GM12878 (cell line): ENCODE data around the gene IMPG2. TPM values are rescaled to one million over a fixed set of nuclear protein-coding genes. Genes with fewer than 3 reads are reported as not detected.

Experiments used
- ATAC-seq: fragments of 200-7000 bp; cut with Tn5 transposase; 3 replicates; pipeline ENCODE4 v1.9.1; 2020; ENCODE audit warnings: mild to moderate bottlenecking, moderate library complexity
- BruUV-seq: library from RNA; stranded (reverse); fragments of 400-500 nt; replicated peaks from 2 replicates; lab custom pipeline; 2021; lab: Mats Ljungman, UMichigan
- CTCF ChIA-PET: fragments of 300-600 bp; sonication (Branson Sonifier 250); formaldehyde crosslinking; extraction: SDS; loops from one replicate; lab custom pipeline; 2021; ENCODE audit warnings: inconsistent platforms; lab: Yijun Ruan, JAX
- POLR2A ChIA-PET: fragments of 350-600 bp; formaldehyde crosslinking; extraction: SDS; loops from one replicate; lab custom pipeline; 2021; ENCODE audit warnings: inconsistent platforms; lab: Charles Lee
- RAD21 ChIA-PET: fragments of 300-600 bp; sonication (Branson Sonifier 250); formaldehyde crosslinking; loops from one replicate; lab custom pipeline; 2023; ENCODE audit warnings: antibody characterized with exemption; ENCODE audit not compliant: unreplicated experiment; lab: Charles Lee
- SMC1A ChIA-PET: fragments of 300-600 bp; sonication (Branson Sonifier 250); formaldehyde crosslinking; loops from one replicate; lab custom pipeline; 2023; ENCODE audit not compliant: unreplicated experiment, uncharacterized antibody; lab: Charles Lee
- DNase-seq: peaks from one replicate; pipeline ENCODE4 v3.0.0-alpha.2; 2011; ENCODE audit warnings: low read depth, low spot score
- FAIRE-seq: peaks from 3 replicates; lab custom pipeline; 2011; peaks lifted over from hg19 to GRCh38; lab: Jason Lieb, UNC
- H2AFZ ChIP-seq: 2 replicates; pipeline ENCODE4 v1.6.0; 2011; ENCODE audit warnings: low read depth, low read length, control low read depth; ENCODE audit not compliant: control insufficient read depth
- H3K27ac ChIP-seq: 2 replicates; pipeline ENCODE4 v1.5.1; 2011; ENCODE audit warnings: control low read depth; ENCODE audit not compliant: control insufficient read depth, insufficient read depth
- H3K27me3 ChIP-seq, 2 experiments: replicated peaks in 1 of 2; 2 replicates each; pipeline versions ENCODE4 v1.6.0 to v1.6.1; 2011; ENCODE audit warnings: low read length in 1 of 2; ENCODE audit not compliant: control insufficient read depth in 2 of 2, insufficient read depth in 2 of 2
- H3K36me3 ChIP-seq, 2 experiments: 2 replicates each; pipeline ENCODE4 v1.5.1; 2011; ENCODE audit warnings: low read length in 1 of 2; ENCODE audit not compliant: control insufficient read depth in 2 of 2, insufficient read depth in 2 of 2
- H3K4me1 ChIP-seq: 2 replicates; pipeline ENCODE4 v1.6.1; 2011; ENCODE audit warnings: mild to moderate bottlenecking, low read length, moderate library complexity, mixed read lengths; ENCODE audit not compliant: control insufficient read depth, insufficient read depth
- H3K4me2 ChIP-seq: 2 replicates; pipeline ENCODE4 v1.6.0; 2011; ENCODE audit warnings: control low read depth; ENCODE audit not compliant: control insufficient read depth, insufficient read depth
- H3K4me3 ChIP-seq: fragments of 200-600 bp; sonication (generic); 2 replicates; pipeline ENCODE4 v1.5.1; 2016
- H3K79me2 ChIP-seq: 2 replicates; pipeline ENCODE4 v1.6.0; 2011; ENCODE audit warnings: low read length; ENCODE audit not compliant: control insufficient read depth, insufficient read depth
- H3K9ac ChIP-seq: 2 replicates; pipeline ENCODE4 v1.8.0; 2011; ENCODE audit warnings: low read length, control low read depth, mixed read lengths; ENCODE audit not compliant: control insufficient read depth, insufficient read depth
- H3K9me3 ChIP-seq: replicated peaks from 3 replicates; pipeline ENCODE4 v1.5.1; 2011; ENCODE audit warnings: mild to moderate bottlenecking, low read length; ENCODE audit not compliant: control insufficient read depth, insufficient read depth
- H4K20me1 ChIP-seq: 2 replicates; pipeline ENCODE4 v1.6.0; 2011; ENCODE audit not compliant: control insufficient read depth, insufficient read depth
- CREM ChIP-seq: IDR thresholded peaks from 2 replicates; pipeline ENCODE4 v1.6.1; 2014; ENCODE audit warnings: antibody characterized with exemption, low read depth
- DPF2 ChIP-seq: fragments of 450-650 bp; IDR thresholded peaks from 2 replicates; pipeline ENCODE4 v1.6.1; 2017; ENCODE audit warnings: mild to moderate bottlenecking
- EP300 ChIP-seq, 2 experiments: fragments of 150-350 bp in 1 of 2; IDR thresholded peaks; 2 replicates each; pipeline ENCODE4 v1.6.1; 2011 to 2012; ENCODE audit warnings: low read depth in 2 of 2, low read length in 2 of 2, borderline replicate concordance in 1 of 2, improper control_type of control experiment in 1 of 2, inconsistent platforms in 1 of 2; ENCODE audit not compliant: control insufficient read depth in 1 of 2
- MEF2B ChIP-seq: fragments of 450-650 bp; IDR thresholded peaks from 2 replicates; pipeline ENCODE4 v1.6.1; 2018; ENCODE audit warnings: mild to moderate bottlenecking, moderate library complexity; ENCODE audit not compliant: partially characterized antibody, poor library complexity, severe bottlenecking
- NFXL1 ChIP-seq: fragments of 450-650 bp; IDR thresholded peaks from 2 replicates; pipeline ENCODE4 v1.6.1; 2017; ENCODE audit warnings: antibody characterized with exemption, mild to moderate bottlenecking, borderline replicate concordance
- NR2C2 ChIP-seq: IDR thresholded peaks from 2 replicates; pipeline ENCODE4 v1.6.1; 2011; ENCODE audit warnings: borderline replicate concordance, low read depth; ENCODE audit not compliant: control insufficient read depth, insufficient read length
- NRF1 ChIP-seq: conservative IDR thresholded peaks from 2 replicates; pipeline ENCODE4 v1.6.1; 2011; ENCODE audit warnings: mild to moderate bottlenecking, low read depth, low read length, improper control_type of control experiment
- PAX5 ChIP-seq: IDR thresholded peaks from 2 replicates; pipeline ENCODE4 v1.6.1; 2011; ENCODE audit warnings: low read depth, low read length, borderline replicate concordance
- POU2F2 ChIP-seq: IDR thresholded peaks from 3 replicates; pipeline ENCODE4 v1.6.1; 2011; ENCODE audit warnings: low read depth, mild to moderate bottlenecking, low read length, borderline replicate concordance
- RFX5 ChIP-seq: IDR thresholded peaks from 2 replicates; pipeline ENCODE4 v1.6.1; 2011; ENCODE audit warnings: low read depth, low read length, improper control_type of control experiment
- RUNX3 ChIP-seq: IDR thresholded peaks from 2 replicates; pipeline ENCODE4 v1.6.1; 2012; ENCODE audit warnings: low read length, inconsistent platforms
- SP1 ChIP-seq: IDR thresholded peaks from one replicate; pipeline ENCODE4 v1.6.1; 2011; ENCODE audit warnings: low read depth, low read length
- TBL1XR1 ChIP-seq: IDR thresholded peaks from 2 replicates; pipeline ENCODE4 v1.6.1; 2012; ENCODE audit warnings: low read depth, low read length, improper control_type of control experiment
- TCF3 ChIP-seq: IDR thresholded peaks from 2 replicates; pipeline ENCODE4 v1.6.1; 2012; ENCODE audit warnings: low read depth, mild to moderate bottlenecking, low read length, borderline replicate concordance; ENCODE audit not compliant: insufficient read depth
- ZBED1 ChIP-seq: IDR thresholded peaks from 2 replicates; pipeline ENCODE4 v1.6.1; 2016; ENCODE audit warnings: borderline replicate concordance
- WGBS: methylation state at CpG from one replicate; pipeline ENCODE4 v1.1.6; 2016; ENCODE audit warnings: low lambda C conversion rate; ENCODE audit not compliant: insufficient replicate concordance, insufficient coverage; ENCODE audit errors: missing lambda C conversion rate; 5-methylcytosine and 5-hydroxymethylcytosine counted together
- in situ Hi-C: fragments of 300-500 bp; cut with MboI; formaldehyde crosslinking; loops from 9 replicates; pipeline ENCODE4 v1.14.3; 2018; ENCODE audit warnings: mixed read lengths
- intact Hi-C: fragments of 100-400 bp; cut with micrococcal nuclease; formaldehyde crosslinking; loops from one replicate; pipeline ENCODE4 v1.14.2; 2022; ENCODE audit not compliant: unreplicated experiment
- polyA plus RNA-seq, 11 experiments: library from polyadenylated mRNA; depleted of rRNA in 4 of 11; unstranded in 6 of 11; stranded (reverse) in 5 of 11; fragments of >200 nt; fragmentation: Nextera tagmentation in 4 of 11; fragmentation: Illumina TruSeq in 1 of 11; extraction: Ambion mirVana in 4 of 11; extraction: Trizol in 1 of 11; gene quantifications; 1 replicate in 1 of 11; 2 replicates in 10 of 11; pipeline versions ENCODE4 v1.2.1 to v1.2.3, GENCODE V29; 2011 to 2016; ENCODE audit warnings: inconsistent platforms in 2 of 11, missing spikeins in 2 of 11, low read depth in 1 of 11
- total RNA-seq, 4 experiments: library from RNA; depleted of rRNA in 3 of 4; stranded (reverse); fragments of >200 nt in 3 of 4; fragmentation: Illumina TruSeq in 1 of 4; extraction: Trizol in 1 of 4; gene quantifications; 2 replicates each; pipeline versions ENCODE4 v1.2.1 to v1.2.3, GENCODE V29; 2013 to 2021
- TF ChIP-seq, protein P1 (sequence below): fragments of 450-650 bp; IDR thresholded peaks from 2 replicates; pipeline ENCODE4 v1.6.1; 2018; ENCODE audit warnings: mild to moderate bottlenecking, low read depth, moderate library complexity; ENCODE audit not compliant: partially characterized antibody
- TF ChIP-seq, protein P2 (sequence below): fragments of 450-650 bp; IDR thresholded peaks from 2 replicates; pipeline ENCODE4 v1.6.1; 2018; ENCODE audit warnings: borderline replicate concordance, mild to moderate bottlenecking; ENCODE audit not compliant: partially characterized antibody

IMPG2 gene
- total and polyA plus RNA-seq, 10 of the 15 experiments (the other 5 are each of a cell fraction or from before 2014, with no cell fraction given): under 0.01 to 0.17 (median 0.10) TPM; not detected in 3

- TF ChIP-seq NFXL1: no peak
- TF ChIP-seq EP300 (IDR thresholded peaks at IDR 0.05; ENCODE audit: borderline replicate concordance in 1 of 2, control insufficient read depth in 1 of 2, low read depth in 2 of 2, low read length in 2 of 2): no peak
- TF ChIP-seq, protein P1, sequence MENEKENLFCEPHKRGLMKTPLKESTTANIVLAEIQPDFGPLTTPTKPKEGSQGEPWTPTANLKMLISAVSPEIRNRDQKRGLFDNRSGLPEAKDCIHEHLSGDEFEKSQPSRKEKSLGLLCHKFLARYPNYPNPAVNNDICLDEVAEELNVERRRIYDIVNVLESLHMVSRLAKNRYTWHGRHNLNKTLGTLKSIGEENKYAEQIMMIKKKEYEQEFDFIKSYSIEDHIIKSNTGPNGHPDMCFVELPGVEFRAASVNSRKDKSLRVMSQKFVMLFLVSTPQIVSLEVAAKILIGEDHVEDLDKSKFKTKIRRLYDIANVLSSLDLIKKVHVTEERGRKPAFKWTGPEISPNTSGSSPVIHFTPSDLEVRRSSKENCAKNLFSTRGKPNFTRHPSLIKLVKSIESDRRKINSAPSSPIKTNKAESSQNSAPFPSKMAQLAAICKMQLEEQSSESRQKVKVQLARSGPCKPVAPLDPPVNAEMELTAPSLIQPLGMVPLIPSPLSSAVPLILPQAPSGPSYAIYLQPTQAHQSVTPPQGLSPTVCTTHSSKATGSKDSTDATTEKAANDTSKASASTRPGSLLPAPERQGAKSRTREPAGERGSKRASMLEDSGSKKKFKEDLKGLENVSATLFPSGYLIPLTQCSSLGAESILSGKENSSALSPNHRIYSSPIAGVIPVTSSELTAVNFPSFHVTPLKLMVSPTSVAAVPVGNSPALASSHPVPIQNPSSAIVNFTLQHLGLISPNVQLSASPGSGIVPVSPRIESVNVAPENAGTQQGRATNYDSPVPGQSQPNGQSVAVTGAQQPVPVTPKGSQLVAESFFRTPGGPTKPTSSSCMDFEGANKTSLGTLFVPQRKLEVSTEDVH: no peak
- TF ChIP-seq MEF2B: no peak
- TF ChIP-seq CREM: no peak
- no peak for TF ChIP-seq PAX5
- TF ChIP-seq, protein P2, sequence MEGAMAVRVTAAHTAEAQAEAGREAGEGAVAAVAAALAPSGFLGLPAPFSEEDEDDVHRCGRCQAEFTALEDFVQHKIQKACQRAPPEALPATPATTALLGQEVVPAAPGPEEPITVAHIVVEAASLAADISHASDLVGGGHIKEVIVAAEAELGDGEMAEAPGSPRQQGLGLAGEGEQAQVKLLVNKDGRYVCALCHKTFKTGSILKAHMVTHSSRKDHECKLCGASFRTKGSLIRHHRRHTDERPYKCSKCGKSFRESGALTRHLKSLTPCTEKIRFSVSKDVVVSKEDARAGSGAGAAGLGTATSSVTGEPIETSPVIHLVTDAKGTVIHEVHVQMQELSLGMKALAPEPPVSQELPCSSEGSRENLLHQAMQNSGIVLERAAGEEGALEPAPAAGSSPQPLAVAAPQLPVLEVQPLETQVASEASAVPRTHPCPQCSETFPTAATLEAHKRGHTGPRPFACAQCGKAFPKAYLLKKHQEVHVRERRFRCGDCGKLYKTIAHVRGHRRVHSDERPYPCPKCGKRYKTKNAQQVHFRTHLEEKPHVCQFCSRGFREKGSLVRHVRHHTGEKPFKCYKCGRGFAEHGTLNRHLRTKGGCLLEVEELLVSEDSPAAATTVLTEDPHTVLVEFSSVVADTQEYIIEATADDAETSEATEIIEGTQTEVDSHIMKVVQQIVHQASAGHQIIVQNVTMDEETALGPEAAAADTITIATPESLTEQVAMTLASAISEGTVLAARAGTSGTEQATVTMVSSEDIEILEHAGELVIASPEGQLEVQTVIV: no peak
- no peak for TF ChIP-seq NR2C2
- no peak for TF ChIP-seq RFX5
- TF ChIP-seq TCF3: no peak
- no peak for TF ChIP-seq RUNX3
- TF ChIP-seq POU2F2: no peak
- no peak for TF ChIP-seq NRF1
- no peak for TF ChIP-seq TBL1XR1
- TF ChIP-seq SP1: no peak
- no peak for TF ChIP-seq DPF2
- TF ChIP-seq ZBED1: no peak
- intact Hi-C loops: no loop called here
- in situ Hi-C loops: no loop called here
- Histone ChIP-seq H2AFZ (no peak overlapping the region), H4K20me1 (no peaks in the 10 kb centered on the region), H3K79me2 (no peaks in the 10 kb centered on the region), H3K27ac (no peak overlapping the region), H3K4me2 (no peak overlapping the region), H3K9me3 (no peaks in the 10 kb centered on the region), H3K4me1 (no peaks in the 10 kb centered on the region), H3K36me3 (no peaks in the 10 kb centered on the region), H3K9ac (no peak overlapping the region), H3K27me3 (no peaks in the 10 kb centered on the region), H3K4me3 (no peak overlapping the region)
- ChIA-PET SMC1A (no interaction called here), RAD21 (no interaction called here), POLR2A (interaction anchor here (0.5 kb wide), 1 partner anchor 241 kb away, joined by 11 read pairs; the partner anchor contains the start of gene SENP7), CTCF (no interaction called here)
- BruUV-seq: no TSS peak
- DNase-seq: no peak
- 61% methylated on average over 4 of the region's 4 CpGs for WGBS
- ATAC-seq: no peak
- FAIRE-seq: no peak
Observed at GRCh38 chr3:101271728-101272127, 48.6 kb downstream of the IMPG2 start.
